NB4 (cell line): ENCODE results near the gene PLAGL1.

ENCODE experiments used
- CTCF ChIP-seq: IDR thresholded peaks from one replicate; pipeline ENCODE4 v1.5.1; 2012; ENCODE audit warnings: low read depth, low read length
- MAX ChIP-seq: IDR thresholded peaks from 2 replicates; pipeline ENCODE4 v1.6.1; 2011; ENCODE audit warnings: low read depth, low read length
- MYC ChIP-seq: IDR thresholded peaks from 2 replicates; pipeline ENCODE4 v1.6.1; 2011; ENCODE audit warnings: low read depth, low read length
- POLR2A ChIP-seq: IDR thresholded peaks from 2 replicates; pipeline ENCODE4 v1.6.1; 2011; ENCODE audit warnings: mild to moderate bottlenecking; ENCODE audit not compliant: insufficient read length; ENCODE audit errors: extremely low read depth

GRCh38 chr6:143937668-143937970, 70.4 kb downstream of the PLAGL1 start:
- no peak for TF ChIP-seq POLR2A
- TF ChIP-seq CTCF = no peak
- TF ChIP-seq MAX = no peak
- TF ChIP-seq MYC = no peak
